Measurements from ENCODE around the gene TGFBR3. TPM values are rescaled to one million over a fixed set of nuclear protein-coding genes. Genes with fewer than 3 reads are reported as not detected.

TGFBR3 gene
- total and polyA plus RNA-seq, 2 of the 8 experiments (the other 6 are each of a cell fraction or from before 2014, with no cell fraction given), result 2.0 to 6.1 TPM

- TF ChIP-seq SUZ12 (IDR thresholded peaks at IDR 0.05; ENCODE audit: low read length), result no peak
These were observed 189.6 kb downstream of the TGFBR3 start (continued) for GRCh38 chr1:91696321-91696720.

All from H1 (cell line).